ENCODE measurements around the gene TMEM170A.

- TF ChIP-seq, protein P1, sequence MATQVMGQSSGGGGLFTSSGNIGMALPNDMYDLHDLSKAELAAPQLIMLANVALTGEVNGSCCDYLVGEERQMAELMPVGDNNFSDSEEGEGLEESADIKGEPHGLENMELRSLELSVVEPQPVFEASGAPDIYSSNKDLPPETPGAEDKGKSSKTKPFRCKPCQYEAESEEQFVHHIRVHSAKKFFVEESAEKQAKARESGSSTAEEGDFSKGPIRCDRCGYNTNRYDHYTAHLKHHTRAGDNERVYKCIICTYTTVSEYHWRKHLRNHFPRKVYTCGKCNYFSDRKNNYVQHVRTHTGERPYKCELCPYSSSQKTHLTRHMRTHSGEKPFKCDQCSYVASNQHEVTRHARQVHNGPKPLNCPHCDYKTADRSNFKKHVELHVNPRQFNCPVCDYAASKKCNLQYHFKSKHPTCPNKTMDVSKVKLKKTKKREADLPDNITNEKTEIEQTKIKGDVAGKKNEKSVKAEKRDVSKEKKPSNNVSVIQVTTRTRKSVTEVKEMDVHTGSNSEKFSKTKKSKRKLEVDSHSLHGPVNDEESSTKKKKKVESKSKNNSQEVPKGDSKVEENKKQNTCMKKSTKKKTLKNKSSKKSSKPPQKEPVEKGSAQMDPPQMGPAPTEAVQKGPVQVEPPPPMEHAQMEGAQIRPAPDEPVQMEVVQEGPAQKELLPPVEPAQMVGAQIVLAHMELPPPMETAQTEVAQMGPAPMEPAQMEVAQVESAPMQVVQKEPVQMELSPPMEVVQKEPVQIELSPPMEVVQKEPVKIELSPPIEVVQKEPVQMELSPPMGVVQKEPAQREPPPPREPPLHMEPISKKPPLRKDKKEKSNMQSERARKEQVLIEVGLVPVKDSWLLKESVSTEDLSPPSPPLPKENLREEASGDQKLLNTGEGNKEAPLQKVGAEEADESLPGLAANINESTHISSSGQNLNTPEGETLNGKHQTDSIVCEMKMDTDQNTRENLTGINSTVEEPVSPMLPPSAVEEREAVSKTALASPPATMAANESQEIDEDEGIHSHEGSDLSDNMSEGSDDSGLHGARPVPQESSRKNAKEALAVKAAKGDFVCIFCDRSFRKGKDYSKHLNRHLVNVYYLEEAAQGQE (IDR thresholded peaks at IDR 0.05; ENCODE audit: insufficient read depth in 1 of 2, low read depth in 2 of 2, low read length in 2 of 2) = no peak
- no peak for TF ChIP-seq SIN3A (IDR thresholded peaks at IDR 0.05; ENCODE audit: borderline replicate concordance, insufficient read depth, low read length)
Observed at GRCh38 chr16:75459691-75460090, 4.8 kb downstream of the TMEM170A start.

Measured in PFSK-1 (cell line).